Measurements from ENCODE around the gene PLIN5. TPM values are rescaled to one million over a fixed set of nuclear protein-coding genes. Genes with fewer than 3 reads are reported as not detected.

PLIN5 gene
- total RNA-seq, 2 donors from 2014 or later = 4.0 to 4.5 TPM

DNA sequence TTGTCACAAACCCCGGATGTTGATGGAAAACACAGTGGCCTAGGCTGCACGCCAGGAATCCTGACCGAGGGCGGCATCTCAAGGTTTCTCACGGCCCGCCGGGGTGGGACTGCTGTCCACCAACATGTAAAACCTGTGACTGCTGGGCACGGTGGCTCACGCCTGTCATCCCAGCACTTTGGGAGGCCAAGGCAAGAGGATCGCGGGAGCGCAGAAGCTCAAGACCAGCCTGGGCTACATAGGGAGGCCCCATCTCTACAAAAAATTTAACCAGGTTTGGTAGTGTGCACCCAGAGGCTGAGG is 27.9 kb downstream of the PLIN5 start:
- Histone ChIP-seq H3K27ac (no peak overlapping the region), H3K9me3 (no peaks in the 10 kb centered on the region), H3K4me3 (no peak overlapping the region), H3K4me1 (ENCODE audit: control insufficient read depth in 1 of 2, low read depth in 2 of 2) (no peaks in the 10 kb centered on the region), H3K27me3 (replicated peaks; ENCODE audit: insufficient read depth) (no peaks in the 10 kb centered on the region), H3K36me3 (no peaks in the 10 kb centered on the region)
- TF ChIP-seq CTCF (IDR thresholded peaks at IDR 0.05) = no peak
- no peak for ATAC-seq (ENCODE audit: insufficient number of reproducible peaks, low FRiP score, low read depth)
- DNase-seq (ENCODE audit: low spot score) = no peak

DNA sequence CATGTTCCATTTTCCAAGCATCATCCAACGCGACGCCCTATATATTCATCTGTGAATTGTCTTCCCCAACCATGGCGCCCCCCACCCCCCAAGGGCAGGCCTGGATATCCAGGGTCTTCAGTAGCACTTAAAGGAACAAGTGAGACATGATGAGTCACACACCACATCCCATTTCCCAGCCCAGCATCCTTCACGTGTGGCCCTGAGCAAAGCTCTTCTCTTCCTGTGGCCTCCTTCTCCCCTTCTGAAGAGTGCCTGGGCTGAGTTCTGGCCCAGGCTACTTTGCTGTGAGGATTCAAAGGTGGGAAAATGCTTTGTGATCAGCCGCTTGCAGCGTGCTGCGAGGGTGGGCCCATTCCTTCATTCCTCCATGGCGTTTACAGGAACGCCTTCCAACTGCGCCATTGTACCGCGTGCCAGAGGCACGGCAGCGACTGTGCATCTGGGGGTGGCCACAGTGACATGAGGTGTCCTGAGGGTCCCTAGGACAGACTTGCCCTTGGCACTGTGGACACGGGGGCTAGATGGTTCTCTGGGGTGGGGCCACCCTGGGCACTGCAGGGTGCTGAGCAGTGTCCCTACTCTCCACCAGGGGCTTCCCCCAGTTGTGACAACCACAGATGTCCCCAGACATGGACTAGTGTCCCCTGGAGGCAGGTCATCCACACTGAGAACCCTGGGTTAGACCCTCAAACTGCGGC is 28.4 kb downstream of the PLIN5 start:
- Histone ChIP-seq H3K36me3 (no peaks in the 10 kb centered on the region), H3K4me1 (ENCODE audit: control insufficient read depth in 1 of 2, low read depth in 2 of 2) (no peaks in the 10 kb centered on the region), H3K27me3 (replicated peaks; ENCODE audit: insufficient read depth) (no peaks in the 10 kb centered on the region), H3K4me3 (no peak overlapping the region), H3K27ac (no peak overlapping the region), H3K9me3 (no peaks in the 10 kb centered on the region)
- DNase-seq (ENCODE audit: low spot score) (no peak), ATAC-seq (ENCODE audit: insufficient number of reproducible peaks, low FRiP score, low read depth) (no peak)
- TF ChIP-seq CTCF (IDR thresholded peaks at IDR 0.05) = no peak

DNA sequence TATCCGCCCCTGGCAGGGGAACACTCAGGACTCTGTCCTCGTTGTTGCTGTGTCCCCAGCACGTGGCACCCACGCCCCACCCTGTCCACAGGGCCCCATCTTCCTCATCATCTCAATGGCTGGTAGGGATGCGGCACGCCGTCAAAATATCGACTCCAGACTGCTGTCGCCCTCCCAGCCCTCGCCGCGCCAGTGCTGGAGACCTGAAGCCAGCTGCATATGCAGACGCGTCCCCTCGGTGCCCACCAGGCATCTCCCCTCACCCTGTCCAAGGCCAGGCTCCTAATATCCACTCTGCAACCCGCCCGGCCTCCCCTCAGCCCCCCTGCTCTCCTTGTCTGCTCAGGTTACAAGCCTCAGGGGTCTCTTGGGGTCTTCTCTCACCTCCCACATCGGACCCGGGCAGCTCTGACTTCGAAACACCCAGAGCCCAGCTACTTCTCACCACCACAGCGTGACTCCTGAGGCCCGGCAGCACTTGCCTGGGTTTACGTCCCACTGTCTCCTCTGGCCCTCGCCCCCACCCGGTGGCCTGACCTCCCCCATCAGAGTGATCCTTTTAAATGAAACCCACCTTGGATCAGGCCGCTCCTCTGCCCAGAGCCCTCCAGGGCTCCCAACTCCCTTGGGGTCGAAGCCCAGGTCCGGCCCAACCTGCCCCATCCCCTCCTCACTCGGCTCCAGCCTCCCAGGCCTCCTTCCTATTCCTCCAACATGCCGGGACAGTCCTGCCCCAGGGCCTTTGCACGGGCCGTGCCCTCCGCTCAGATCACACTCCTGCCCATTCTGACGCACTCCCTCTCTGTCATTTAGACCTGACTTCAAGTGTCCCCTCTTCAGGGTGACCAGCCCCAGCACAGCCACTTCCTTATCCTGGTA is 29.2 kb downstream of the PLIN5 start:
- H3K9me3 ChIP-seq = no peaks in the 10 kb centered on the region
- peaks cover 2% of the 10 kb centered on the region for H3K36me3 ChIP-seq
- DNase-seq (ENCODE audit: low spot score) (no peak), ATAC-seq (ENCODE audit: insufficient number of reproducible peaks, low FRiP score, low read depth) (no peak)
- H3K4me1 ChIP-seq (ENCODE audit: control insufficient read depth in 1 of 2, low read depth in 2 of 2) = no peaks in the 10 kb centered on the region
- no peaks in the 10 kb centered on the region for H3K27me3 ChIP-seq (replicated peaks; ENCODE audit: insufficient read depth)
- TF ChIP-seq CTCF (IDR thresholded peaks at IDR 0.05) = no peak
- H3K27ac ChIP-seq = no peak overlapping the region
- no peak overlapping the region for H3K4me3 ChIP-seq

DNA sequence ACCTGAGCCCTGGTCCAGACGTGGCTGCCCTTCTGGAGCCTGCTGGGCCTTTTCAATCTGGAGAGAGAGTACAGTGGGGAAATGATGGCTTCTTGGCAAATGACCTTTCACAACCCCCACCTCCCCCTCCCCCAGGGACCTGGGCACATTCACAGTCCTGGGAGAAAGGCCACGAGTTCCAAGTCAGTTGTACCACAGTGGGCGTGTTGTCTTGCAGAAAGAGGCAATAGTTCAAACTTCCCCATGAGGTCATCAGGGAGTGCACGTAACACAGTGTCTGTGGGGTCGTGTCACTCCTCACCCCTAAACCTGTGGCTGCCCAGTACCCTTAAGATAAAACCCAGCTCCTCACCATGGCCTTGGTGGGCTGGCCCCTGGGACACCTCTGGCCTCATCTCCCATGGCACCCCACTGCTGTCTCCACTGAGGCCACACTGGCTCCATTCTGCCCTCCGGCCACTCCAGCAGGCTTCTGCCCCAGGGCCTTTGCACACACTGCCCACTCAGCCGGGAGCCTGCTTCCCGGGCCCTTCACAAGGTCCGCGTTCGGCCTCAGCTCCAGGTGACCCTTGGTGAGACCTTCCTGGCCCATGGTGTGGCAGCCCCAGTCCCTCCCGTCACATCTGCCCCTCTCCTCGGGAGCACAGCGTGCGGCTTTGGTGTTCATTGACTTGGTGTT is 30.0 kb downstream of the PLIN5 start:
- TF ChIP-seq CTCF (IDR thresholded peaks at IDR 0.05) = no peak
- Histone ChIP-seq H3K36me3 (peaks cover 7% of the 10 kb centered on the region), H3K27me3 (replicated peaks; ENCODE audit: insufficient read depth) (no peaks in the 10 kb centered on the region), H3K4me1 (ENCODE audit: control insufficient read depth in 1 of 2, low read depth in 2 of 2) (no peaks in the 10 kb centered on the region), H3K27ac (no peak overlapping the region), H3K4me3 (no peak overlapping the region), H3K9me3 (no peaks in the 10 kb centered on the region)
- DNase-seq (ENCODE audit: low spot score) (no peak), ATAC-seq (ENCODE audit: insufficient number of reproducible peaks, low FRiP score, low read depth) (no peak)

- Histone ChIP-seq H3K36me3 (peaks cover 11% of the 10 kb centered on the region), H3K9me3 (no peaks in the 10 kb centered on the region), H3K4me3 (no peak overlapping the region), H3K27me3 (replicated peaks; ENCODE audit: insufficient read depth) (no peaks in the 10 kb centered on the region), H3K27ac (no peak overlapping the region), H3K4me1 (ENCODE audit: control insufficient read depth in 1 of 2, low read depth in 2 of 2) (no peaks in the 10 kb centered on the region)
- no peak for DNase-seq (ENCODE audit: low spot score)
- no peak for ATAC-seq (ENCODE audit: insufficient number of reproducible peaks, low FRiP score, low read depth)
- TF ChIP-seq CTCF (IDR thresholded peaks at IDR 0.05) = no peak
Observed at GRCh38 chr19:4504297-4504701, 30.7 kb downstream of the PLIN5 start.

All from thoracic aorta (tissue), 2 donors.